ENCODE measurements around the gene MRPS22.
"Not testable (repeated sequence)": the region's sequence is repeated elsewhere in the genome, so short reads cannot be mapped to it uniquely, and the experiment has no call there.

MRPS22 gene

GRCh38 chr3:139342054-139342453 is 1.8 kb upstream of the MRPS22 start:
- FAIRE-seq: no peak

- FAIRE-seq: no peak
Measured at GRCh38 chr3:139346771-139347170, 3.0 kb downstream of the MRPS22 start.

- FAIRE-seq: peak; percentile 89
Measured at GRCh38 chr3:139353920-139354556, 10.2 kb downstream of the MRPS22 start.

GRCh38 chr3:139354661-139355060 is 10.8 kb downstream of the MRPS22 start:
- no peak for FAIRE-seq

- FAIRE-seq: no peak
Measured at GRCh38 chr3:139355476-139355875, 11.7 kb downstream of the MRPS22 start.

GRCh38 chr3:139355891-139356290 is 12.1 kb downstream of the MRPS22 start:
- no peak for FAIRE-seq

GRCh38 chr3:139357899-139358298 is 14.1 kb downstream of the MRPS22 start:
- no peak for FAIRE-seq

- no peak for FAIRE-seq
Measured at GRCh38 chr3:139358841-139359562, 15.2 kb downstream of the MRPS22 start.

GRCh38 chr3:139361276-139361675 is 17.5 kb downstream of the MRPS22 start:
- FAIRE-seq: no peak

- no peak for FAIRE-seq
Measured at GRCh38 chr3:139364549-139364948, 20.7 kb downstream of the MRPS22 start.

- no peak for FAIRE-seq
Measured at GRCh38 chr3:139374099-139374498, 30.3 kb downstream of the MRPS22 start.

GRCh38 chr3:139377378-139377777 is 33.6 kb downstream of the MRPS22 start:
- FAIRE-seq: no peak

GRCh38 chr3:139378587-139379241 is 34.9 kb downstream of the MRPS22 start:
- no peak for FAIRE-seq

- no peak for FAIRE-seq
Measured at GRCh38 chr3:139380575-139380974, 36.8 kb downstream of the MRPS22 start.

- not testable (repeated sequence) for FAIRE-seq
Measured at GRCh38 chr3:139382291-139382690, 38.5 kb downstream of the MRPS22 start.

- no peak for FAIRE-seq
Measured at GRCh38 chr3:139388077-139388476, 44.3 kb downstream of the MRPS22 start.

- no peak for FAIRE-seq
Measured at GRCh38 chr3:139388821-139389551, 45.2 kb downstream of the MRPS22 start.

GRCh38 chr3:139389552-139390368 is 45.9 kb downstream of the MRPS22 start, which contains the start of gene COPB2:
Gene COPB2, minus strand, starts transcription at chr3:139389647. Its CDS starts 97 bp downstream, at chr3:139389550.
- peak; percentile 92 for FAIRE-seq

- FAIRE-seq: no peak
Measured at GRCh38 chr3:139394116-139394515, 50.3 kb downstream of the MRPS22 start.

- no peak for FAIRE-seq
Measured at GRCh38 chr3:139396707-139397106, 52.9 kb downstream of the MRPS22 start.

- not testable (repeated sequence) for FAIRE-seq
Measured at GRCh38 chr3:139401155-139401554, 57.3 kb downstream of the MRPS22 start.
